GM12801 (cell line): ENCODE data around the gene AOX1.

Experiments used
- CTCF ChIP-seq: IDR thresholded peaks from one replicate; pipeline ENCODE4 v1.5.1; 2011; ENCODE audit warnings: control low read depth; ENCODE audit not compliant: insufficient read length; ENCODE audit errors: extremely low read depth

Gene AOX1

GRCh38 chr2:200699310-200699709, 113.5 kb downstream of the AOX1 start:
- TF ChIP-seq CTCF = no peak

GRCh38 chr2:200700856-200701255, 115.0 kb downstream of the AOX1 start:
- TF ChIP-seq CTCF = no peak

GRCh38 chr2:200702044-200702443, 116.2 kb downstream of the AOX1 start:
- TF ChIP-seq CTCF = no peak

GRCh38 chr2:200702646-200703118, 116.9 kb downstream of the AOX1 start:
- TF ChIP-seq CTCF = no peak

GRCh38 chr2:200703127-200703925, 117.5 kb downstream of the AOX1 start:
- TF ChIP-seq CTCF = no peak

- TF ChIP-seq CTCF = no peak
These were observed 118.3 kb downstream of the AOX1 start for GRCh38 chr2:200703926-200704637.

- no peak for TF ChIP-seq CTCF
These were observed 119.7 kb downstream of the AOX1 start for GRCh38 chr2:200705305-200706041.
